A549 (cell line): ENCODE measurements around the gene TIPARP. TPM values are rescaled to one million over a fixed set of nuclear protein-coding genes. Genes with fewer than 3 reads are reported as not detected.

Experiments
- ATAC-seq, 2 experiments: fragments of 200-7000 bp in 1 of 2; fragments of >200 bp in 1 of 2; cut with Nextera tagmentation in 1 of 2; cut with Tn5 transposase in 1 of 2; 3 replicates each; pipeline versions ENCODE4 v1.8.0 to v1.9.1; 2018 to 2020; ENCODE audit warnings: mild to moderate bottlenecking in 1 of 2, moderate library complexity in 1 of 2
- CTCF ChIA-PET: fragments of 300-600 bp; sonication (Branson Sonifier 250); formaldehyde crosslinking; extraction: SDS; loops from one replicate; lab custom pipeline; 2021; ENCODE audit warnings: antibody characterized with exemption, inconsistent platforms; lab: Yijun Ruan, JAX
- POLR2A ChIA-PET: fragments of 350-600 bp; formaldehyde crosslinking; extraction: SDS; loops from one replicate; lab custom pipeline; 2021; ENCODE audit warnings: antibody characterized with exemption, inconsistent platforms; lab: Yijun Ruan, JAX
- DNase-seq, 2 experiments: peaks; one replicate each; pipeline versions ENCODE4 v3.0.0 to v3.0.0-alpha.2; 2011 to 2016; ENCODE audit warnings: low read depth in 1 of 2, low spot score in 1 of 2
- FAIRE-seq: peaks from 2 replicates; lab custom pipeline; 2011; peaks lifted over from hg19 to GRCh38; lab: Jason Lieb, UNC
- H3K27ac ChIP-seq, 2 experiments: fragments of >200 bp; sonication (Bioruptor Twin); formaldehyde crosslinking; 3 replicates each; pipeline ENCODE4 v1.5.1; 2016 to 2017
- H3K4me1 ChIP-seq: fragments of >200 bp; sonication (Bioruptor Twin); formaldehyde crosslinking; 3 replicates; pipeline ENCODE4 v1.6.1; 2016
- H3K4me2 ChIP-seq: fragments of >200 bp; sonication (Bioruptor Twin); formaldehyde crosslinking; 3 replicates; pipeline ENCODE4 v1.6.1; 2016
- H3K4me3 ChIP-seq: fragments of >200 bp; sonication (Bioruptor Twin); formaldehyde crosslinking; 3 replicates; pipeline ENCODE4 v1.5.1; 2016
- H3K9me3 ChIP-seq: fragments of >200 bp; sonication (Bioruptor Twin); formaldehyde crosslinking; 3 replicates; pipeline ENCODE4 v1.6.1; 2016
- ATOH8 ChIP-seq: fragments of 250-450 bp; sonication (Bioruptor Pico); IDR thresholded peaks from 2 replicates; pipeline ENCODE4 v1.5.0; 2020; ENCODE audit warnings: low read depth, mild to moderate bottlenecking, moderate library complexity
- CBX2 ChIP-seq: fragments of 200-600 bp; sonication (generic); IDR thresholded peaks from 2 replicates; pipeline ENCODE4 v1.6.1; 2016; ENCODE audit warnings: low read depth, mild to moderate bottlenecking, borderline replicate concordance
- CEBPB ChIP-seq, 2 experiments: fragments of >200 bp in 1 of 2; sonication (Bioruptor Twin) in 1 of 2; formaldehyde crosslinking in 1 of 2; IDR thresholded peaks; 2 replicates each; pipeline ENCODE4 v1.6.1; 2012 to 2016
- EHF ChIP-seq: fragments of 250-450 bp; sonication (Bioruptor Pico); IDR thresholded peaks from 2 replicates; pipeline ENCODE4 v1.5.0; 2020; ENCODE audit warnings: mild to moderate bottlenecking
- ELK1 ChIP-seq: fragments of 150-350 bp; IDR thresholded peaks from 2 replicates; pipeline ENCODE4 v1.6.1; 2014; ENCODE audit warnings: low read depth, mild to moderate bottlenecking, low read length
- FOSL2 ChIP-seq, 2 experiments: fragments of 450-650 bp in 1 of 2; fragments of >200 bp in 1 of 2; sonication (Bioruptor Twin) in 1 of 2; formaldehyde crosslinking; IDR thresholded peaks; 2 replicates each; pipeline versions ENCODE4 v1.5.0 to v1.6.1; 2016 to 2020; ENCODE audit warnings: mild to moderate bottlenecking in 1 of 2, moderate library complexity in 1 of 2
- HDAC2 ChIP-seq: fragments of 200-600 bp; sonication (generic); IDR thresholded peaks from 2 replicates; pipeline ENCODE4 v1.6.1; 2016
- HEYL ChIP-seq: fragments of 250-450 bp; sonication (Bioruptor Pico); IDR thresholded peaks from 2 replicates; pipeline ENCODE4 v1.8.0; 2021; ENCODE audit warnings: mild to moderate bottlenecking, moderate library complexity
- HOXB13 ChIP-seq: fragments of 250-450 bp; sonication (Bioruptor Pico); IDR thresholded peaks from 2 replicates; pipeline ENCODE4 v1.5.0; 2020; ENCODE audit warnings: low read depth, mild to moderate bottlenecking, moderate library complexity
- JUN ChIP-seq, 2 experiments: fragments of >200 bp; sonication (Bioruptor Twin); formaldehyde crosslinking; IDR thresholded peaks; 2 replicates in 1 of 2; 3 replicates in 1 of 2; pipeline ENCODE4 v1.6.1; 2016 to 2017
- KDM1A ChIP-seq: fragments of 200-600 bp; sonication (generic); IDR thresholded peaks from 2 replicates; pipeline ENCODE4 v1.6.1; 2016; ENCODE audit warnings: low read depth, mild to moderate bottlenecking
- KDM5A ChIP-seq: fragments of 200-600 bp; sonication (generic); IDR thresholded peaks from 2 replicates; pipeline ENCODE4 v1.6.1; 2016; ENCODE audit warnings: antibody characterized with exemption, mild to moderate bottlenecking
- MAX ChIP-seq: IDR thresholded peaks from 2 replicates; pipeline ENCODE4 v1.6.1; 2012
- MYC ChIP-seq: IDR thresholded peaks from 2 replicates; pipeline ENCODE4 v1.6.1; 2012; ENCODE audit warnings: mild to moderate bottlenecking, inconsistent platforms, low read length, improper control_type of control experiment, borderline replicate concordance
- NR3C1 ChIP-seq: fragments of >200 bp; sonication (Bioruptor Twin); formaldehyde crosslinking; IDR thresholded peaks from 3 replicates; pipeline ENCODE4 v1.6.1; 2017
- PBX3 ChIP-seq: IDR thresholded peaks from 2 replicates; pipeline ENCODE4 v1.6.1; 2012
- POLR2AphosphoS2 ChIP-seq: conservative IDR thresholded peaks from 2 replicates; pipeline ENCODE4 v1.6.1; 2012; ENCODE audit warnings: low read length, improper control_type of control experiment, inconsistent platforms
- RARB ChIP-seq: fragments of 250-450 bp; sonication (Bioruptor Pico); IDR thresholded peaks from 2 replicates; pipeline ENCODE4 v1.8.0; 2021; ENCODE audit warnings: mild to moderate bottlenecking, moderate library complexity
- RNF2 ChIP-seq: fragments of 200-600 bp; sonication (generic); IDR thresholded peaks from 2 replicates; pipeline ENCODE4 v1.6.1; 2016; ENCODE audit warnings: low read depth, mild to moderate bottlenecking, antibody characterized with exemption, moderate library complexity, borderline replicate concordance
- SREBF2 ChIP-seq: fragments of 450-650 bp; IDR thresholded peaks from 2 replicates; pipeline ENCODE4 v1.6.1; 2014; ENCODE audit warnings: mild to moderate bottlenecking, moderate library complexity
- WGBS: methylation state at CpG from one replicate; pipeline ENCODE4 v1.1.6; 2017; ENCODE audit errors: missing lambda C conversion rate; 5-methylcytosine and 5-hydroxymethylcytosine counted together
- polyA plus RNA-seq, 4 experiments: library from polyadenylated mRNA; depleted of rRNA in 3 of 4; stranded (reverse); fragments of >200 nt; fragmentation: RNase III in 1 of 4; extraction: RNeasy Plus Mini Kit Qiagen cat#74134 plus additional on column Dnase treatment in 1 of 4; gene quantifications; 2 replicates in 3 of 4; 3 replicates in 1 of 4; pipeline ENCODE4 v1.2.3, GENCODE V29; 2011 to 2017

The TIPARP gene
- polyA plus RNA-seq, 2 of the 4 experiments (the other 2 are of a cell fraction) = 11.8 to 16.5 TPM

GRCh38 chr3:156664011-156664830 lies 10.2 kb upstream of the TIPARP start (continued):
- no peak for TF ChIP-seq HEYL
- TF ChIP-seq MAX = no peak
- no peak for TF ChIP-seq CBX2
- TF ChIP-seq POLR2AphosphoS2 = no peak

GRCh38 chr3:156664831-156665178 lies 9.6 kb upstream of the TIPARP start:
- Histone ChIP-seq H3K9me3 (no peaks in the 10 kb centered on the region), H3K4me1 (peaks cover 10% of the 10 kb centered on the region; the same call in 2 of the 3 replicates), H3K4me2 (no peak overlapping the region), H3K4me3 (no peak overlapping the region), H3K27ac (no peak overlapping the region)
- no peak for ATAC-seq
- FAIRE-seq = no peak
- ChIA-PET CTCF (interaction anchor here (1.1 to 1.7 kb wide), 3 partner anchors 9 to 473 kb away, joined by 3 to 5 read pairs (median 4); no protein-coding TSS in a partner anchor), POLR2A (no interaction called here)
- TF ChIP-seq CBX2 (no peak), KDM1A (no peak), RNF2 (no peak), RARB (CRISPR knock-in tag) (no peak), ELK1 (no peak), MYC (no peak)
- no peak for DNase-seq

GRCh38 chr3:156665291-156665690 lies 9.1 kb upstream of the TIPARP start:
- Histone ChIP-seq H3K4me2 (no peak overlapping the region), H3K27ac (no peak overlapping the region), H3K9me3 (no peaks in the 10 kb centered on the region), H3K4me3 (no peak overlapping the region), H3K4me1 (peaks cover 10% of the 10 kb centered on the region; the same call in 2 of the 3 replicates)
- DNase-seq (no peak), FAIRE-seq (no peak), ATAC-seq (no peak)
- ChIA-PET CTCF (interaction anchor here (1.1 to 1.7 kb wide), 2 partner anchors 8 to 124 kb away, joined by 3 to 5 read pairs; no protein-coding TSS in a partner anchor), POLR2A (no interaction called here)
- 42% methylated on average over 2 of the region's 2 CpGs for WGBS
- no peak for TF ChIP-seq KDM1A
- no peak for TF ChIP-seq PBX3
- no peak for TF ChIP-seq MAX
- no peak for TF ChIP-seq JUN (IDR thresholded peaks at IDR 0.05)
- TF ChIP-seq FOSL2 (IDR thresholded peaks at IDR 0.05) = no peak
- no peak for TF ChIP-seq FOSL2 (CRISPR knock-in tag; IDR thresholded peaks at IDR 0.05)
- no peak for TF ChIP-seq KDM5A
- TF ChIP-seq NR3C1 = no peak
- TF ChIP-seq CBX2 = no peak
- no peak for TF ChIP-seq SREBF2
- TF ChIP-seq EHF = no peak
- TF ChIP-seq HDAC2 = no peak
- TF ChIP-seq HOXB13 (CRISPR knock-in tag) = no peak
- no peak for TF ChIP-seq ATOH8
- TF ChIP-seq CEBPB (IDR thresholded peaks at IDR 0.05) = no peak
- no peak for TF ChIP-seq ELK1
